UCSD-AML1 (cell line): ENCODE data around the gene CGB3.

Experiments
- DNase-seq: peaks from one replicate; lab custom pipeline; 2025; ENCODE audit not compliant: unreplicated experiment; lab: John Stamatoyannopoulos, UW

CGB3 gene

GRCh38 chr19:48988860-48989259 lies 35.3 kb downstream of the CGB3 start:
- DNase-seq: no peak

GRCh38 chr19:48988286-48988685 lies 35.8 kb downstream of the CGB3 start:
- DNase-seq: no peak

DNA sequence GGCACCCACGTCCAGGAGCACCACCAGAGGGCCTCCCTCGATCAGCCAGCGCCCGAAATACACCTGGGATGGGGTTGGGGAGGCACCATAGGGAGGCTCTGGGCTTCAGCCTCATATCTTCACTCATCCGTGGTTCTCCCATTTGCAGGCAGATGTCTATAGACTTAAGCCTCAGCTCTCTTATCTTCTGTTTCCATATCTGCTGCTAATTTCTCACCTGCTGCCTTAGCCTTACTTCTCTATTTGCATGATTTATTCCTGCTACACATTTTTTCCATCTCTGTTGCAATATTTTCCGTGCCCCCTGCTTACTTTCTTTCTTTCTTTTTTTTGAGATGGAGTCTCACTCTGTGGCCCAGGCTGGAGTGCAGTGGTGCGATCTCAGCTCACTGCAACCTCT lies 36.8 kb downstream of the CGB3 start:
- no peak for DNase-seq

DNA sequence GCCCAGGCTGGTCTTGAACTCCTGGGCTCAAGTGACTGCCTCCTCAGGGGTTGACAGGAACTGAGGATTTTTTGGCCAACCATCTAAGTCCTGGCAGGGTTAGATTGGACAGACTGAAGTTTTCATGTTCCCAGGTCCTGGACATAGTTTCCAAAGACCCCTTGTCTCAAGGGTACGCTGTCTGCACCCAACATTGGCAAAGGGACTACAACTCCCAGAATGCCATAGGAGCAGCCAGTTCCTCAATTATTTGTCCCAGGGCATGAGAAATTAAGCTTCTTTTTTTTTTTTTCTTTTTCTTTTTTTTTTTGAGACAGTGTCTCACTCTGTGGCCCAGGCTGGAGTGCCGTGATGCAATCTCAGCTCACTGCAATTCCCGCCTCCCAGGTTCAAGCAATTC lies 37.9 kb downstream of the CGB3 start:
- no peak for DNase-seq

DNA sequence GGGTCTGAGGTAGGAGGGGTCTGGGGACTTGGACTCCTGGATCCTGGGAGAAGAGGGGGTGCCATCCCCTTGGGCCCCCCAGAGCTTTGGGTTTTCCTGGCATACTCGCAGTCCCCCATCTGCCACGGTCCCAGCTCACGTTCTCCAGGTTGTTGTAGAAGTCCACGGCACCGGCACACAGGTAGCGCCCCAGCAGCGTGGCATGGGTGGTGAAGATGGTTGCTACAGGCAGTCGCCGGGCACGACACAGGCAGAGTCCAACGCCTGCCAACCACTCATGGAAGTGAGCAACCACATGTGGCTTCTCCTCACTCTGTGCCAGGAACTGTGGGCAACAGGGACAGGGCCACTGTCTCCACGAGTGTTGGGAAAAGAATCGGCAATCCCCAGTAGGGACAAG lies 38.4 kb downstream of the CGB3 start:
- DNase-seq: no peak

DNA sequence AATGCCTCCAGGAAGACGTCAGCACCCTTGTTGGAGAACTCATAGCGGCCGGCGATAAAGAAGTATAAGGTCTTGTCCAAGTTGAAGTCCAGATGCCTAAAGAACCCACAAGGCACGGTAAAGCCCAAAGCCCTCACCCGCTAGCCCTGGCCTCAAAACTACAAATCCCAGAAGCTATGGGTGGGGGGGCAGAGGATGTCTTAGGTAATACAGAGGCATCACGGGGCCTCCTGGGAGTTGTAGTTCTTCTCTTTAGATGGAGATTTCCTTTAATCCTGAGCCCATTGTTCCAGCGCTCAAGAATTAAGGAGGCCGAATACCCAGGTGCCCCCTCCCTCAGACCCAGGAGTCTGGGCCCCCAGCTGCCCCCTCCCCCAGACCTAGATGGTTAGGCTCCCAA lies 41.9 kb downstream of the CGB3 start:
- DNase-seq: no peak

DNA sequence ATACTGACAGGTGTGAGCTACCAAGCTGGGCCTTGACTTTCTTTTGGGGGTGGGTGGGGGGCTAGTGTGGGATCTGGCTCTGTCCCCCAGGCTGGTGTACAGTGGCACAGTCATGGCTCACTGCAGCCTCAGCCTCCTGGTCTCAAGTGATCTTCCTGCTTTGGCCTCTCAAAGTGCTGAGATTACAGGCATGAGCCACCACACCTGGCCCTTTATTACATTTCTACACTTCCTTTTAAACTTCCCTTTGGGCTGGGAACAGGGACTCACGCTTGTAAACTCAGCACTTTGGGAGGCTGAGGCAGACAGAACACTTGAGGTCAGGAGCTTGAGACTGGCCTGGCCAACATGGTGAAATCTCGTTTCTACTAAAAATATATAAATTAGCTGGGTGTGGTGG lies 47.1 kb downstream of the CGB3 start:
- no peak for DNase-seq

DNA sequence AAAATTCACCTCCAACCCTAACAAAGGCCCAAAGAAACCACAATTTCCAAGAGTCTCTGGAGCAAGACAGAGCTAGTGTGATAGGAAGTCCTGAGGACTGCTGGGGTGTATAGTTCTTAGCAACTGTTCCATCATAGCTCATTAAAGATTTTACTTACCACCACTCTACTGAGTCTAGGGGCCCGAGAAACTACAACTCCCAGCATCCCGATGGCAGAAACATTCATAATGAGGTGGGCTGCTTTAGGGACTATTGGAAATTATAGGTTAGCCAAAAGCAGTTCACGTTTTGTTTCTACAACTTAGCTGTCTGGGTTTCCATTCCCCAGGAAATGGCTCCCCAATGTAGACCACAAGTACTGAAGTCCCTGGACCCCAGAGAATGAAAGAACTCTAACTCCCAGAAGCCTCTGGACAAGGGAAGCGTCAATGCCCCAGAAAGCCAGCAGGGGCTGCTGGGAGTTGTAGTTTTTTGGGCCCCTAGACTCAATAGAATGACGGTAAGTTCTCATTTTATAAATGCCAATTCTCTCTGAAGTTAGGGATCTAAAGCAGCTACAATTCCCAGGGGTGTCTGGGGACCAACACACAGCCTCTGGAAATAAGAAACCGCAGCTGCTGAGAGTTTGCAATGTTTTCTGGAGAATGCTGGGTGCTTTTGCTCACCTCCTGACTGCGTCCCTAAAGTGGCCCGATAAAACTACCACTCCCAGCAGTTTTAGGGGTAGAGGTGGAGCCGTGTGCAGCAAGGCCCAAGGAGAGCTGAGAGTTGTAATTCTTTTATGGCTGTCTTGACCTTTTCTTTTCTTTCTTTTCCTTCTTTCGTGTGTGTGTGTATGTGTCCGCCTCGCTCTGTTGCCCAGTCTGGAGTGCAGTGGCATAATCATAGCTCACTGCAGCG lies 47.9 kb downstream of the CGB3 start:
- peak; percentile 22 for DNase-seq
